Rectal smooth muscle tissue (tissue), 1 donor: ENCODE measurements around the gene DDX20.
"Not testable (repeated sequence)": the region's sequence is repeated elsewhere in the genome, so short reads cannot be mapped to it uniquely, and the experiment has no call there.

Experiments
- H3K27ac ChIP-seq: one replicate; pipeline ENCODE4 v1.7.0; 2013; ENCODE audit warnings: low read depth, low read length, inconsistent platforms
- H3K27me3 ChIP-seq: one replicate; pipeline ENCODE4 v1.7.0; 2013; ENCODE audit warnings: low read length; ENCODE audit not compliant: control insufficient read depth, insufficient read depth
- H3K36me3 ChIP-seq: one replicate; pipeline ENCODE4 v1.7.0; 2013; ENCODE audit warnings: low read length; ENCODE audit not compliant: control insufficient read depth, insufficient read depth
- H3K4me1 ChIP-seq: one replicate; pipeline ENCODE4 v1.7.0; 2013; ENCODE audit warnings: low read length; ENCODE audit not compliant: control insufficient read depth, insufficient read depth
- H3K4me3 ChIP-seq: one replicate; pipeline ENCODE4 v1.7.0; 2013; ENCODE audit warnings: low read length
- H3K9ac ChIP-seq: one replicate; pipeline ENCODE4 v1.7.0; 2013; ENCODE audit warnings: low read length

The DDX20 gene

DNA sequence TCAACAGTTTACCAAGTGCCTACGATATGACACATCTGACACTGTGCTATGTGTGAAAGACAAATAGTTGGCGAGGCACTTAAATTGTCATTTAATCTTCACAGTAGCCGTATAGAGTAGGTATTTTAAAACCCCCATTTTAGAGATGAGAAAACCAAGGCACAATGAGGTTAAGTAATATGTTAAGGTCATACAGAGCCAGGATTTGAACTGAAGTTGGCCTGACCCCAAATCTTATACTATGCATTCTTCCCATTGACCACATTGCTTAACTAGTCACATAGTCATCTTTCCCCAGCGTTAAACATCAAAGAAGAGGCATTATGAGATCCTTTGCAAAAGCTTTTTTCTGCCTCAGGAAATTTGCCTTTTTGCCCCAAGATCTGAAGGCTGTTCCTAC is 20.4 kb upstream of the DDX20 start:
- H3K27ac ChIP-seq: no peak overlapping the region
- peaks cover 17% of the 10 kb centered on the region for H3K4me1 ChIP-seq
- no peak overlapping the region for H3K9ac ChIP-seq
- no peak overlapping the region for H3K4me3 ChIP-seq
- H3K27me3 ChIP-seq: no peaks in the 10 kb centered on the region
- no peaks in the 10 kb centered on the region for H3K36me3 ChIP-seq

DNA sequence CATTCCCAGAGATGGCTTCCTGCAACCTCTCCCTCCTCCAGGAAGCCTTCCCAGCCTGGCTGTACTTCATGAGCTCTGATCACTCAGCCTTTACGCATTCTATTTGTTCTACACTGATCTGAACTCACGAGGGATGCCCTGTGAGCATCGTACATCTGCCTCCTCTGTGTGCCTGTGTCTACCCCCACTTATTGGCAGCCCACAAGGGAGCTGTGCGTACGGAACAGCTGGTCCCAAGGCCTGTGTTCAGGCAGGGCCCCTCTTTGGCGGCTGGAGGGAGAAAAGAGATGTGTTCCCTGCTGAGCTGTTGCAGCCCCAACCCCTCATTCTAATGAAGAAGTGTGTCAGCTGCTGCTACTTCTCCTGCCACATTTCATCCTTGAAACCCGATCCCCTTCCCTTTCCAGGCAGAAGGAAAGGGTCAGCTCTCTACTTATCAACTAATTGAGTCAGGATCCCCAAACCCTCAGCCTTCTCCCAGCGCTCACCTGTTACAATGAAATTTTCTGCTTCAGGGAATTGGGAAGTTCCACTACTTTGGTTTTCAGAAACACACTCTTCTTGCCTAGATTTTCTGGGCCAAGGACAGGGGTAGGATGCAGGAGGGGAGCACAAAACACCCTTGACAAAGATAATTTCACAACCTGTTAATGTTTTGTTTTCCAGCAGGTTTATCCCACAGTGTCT is 19.7 kb upstream of the DDX20 start:
- no peak overlapping the region for H3K9ac ChIP-seq
- H3K27ac ChIP-seq: no peak overlapping the region
- H3K4me3 ChIP-seq: no peak overlapping the region
- peaks cover 17% of the 10 kb centered on the region for H3K4me1 ChIP-seq
- no peaks in the 10 kb centered on the region for H3K36me3 ChIP-seq
- no peaks in the 10 kb centered on the region for H3K27me3 ChIP-seq

DNA sequence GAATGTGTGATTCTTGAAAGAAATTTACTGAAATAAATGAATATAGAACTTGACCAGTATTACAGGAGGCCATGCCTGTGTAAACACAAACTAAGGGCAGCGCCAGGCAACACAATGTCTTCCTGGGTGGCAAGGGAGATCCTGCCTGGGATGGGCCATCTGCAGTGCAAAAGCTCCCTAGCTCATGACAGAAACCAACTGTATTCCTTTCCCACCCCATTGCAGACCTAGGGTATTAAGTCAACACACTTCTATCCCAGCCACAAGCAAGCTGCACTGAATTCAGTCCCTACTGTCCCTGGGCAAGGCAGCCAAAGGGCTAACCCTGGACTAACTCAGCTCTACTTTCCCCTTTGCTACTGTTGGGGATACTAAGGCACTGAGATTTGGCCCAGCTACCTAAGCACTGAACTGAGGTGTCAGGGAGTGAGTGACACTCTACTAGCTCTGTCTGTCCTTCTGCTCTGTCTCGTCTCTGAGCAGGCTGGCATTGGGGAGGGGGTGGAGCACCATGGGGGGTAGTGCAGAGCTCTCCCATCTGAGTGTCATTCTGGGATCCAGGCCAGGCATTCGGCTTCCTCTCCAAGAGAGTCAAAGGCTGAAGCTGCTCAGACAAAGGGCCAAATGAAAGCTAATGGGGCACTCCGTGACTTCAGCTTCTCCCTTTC is 19.0 kb upstream of the DDX20 start:
- Histone ChIP-seq H3K9ac (no peak overlapping the region), H3K4me3 (no peak overlapping the region), H3K4me1 (peaks cover 17% of the 10 kb centered on the region), H3K27me3 (no peaks in the 10 kb centered on the region), H3K27ac (no peak overlapping the region), H3K36me3 (no peaks in the 10 kb centered on the region)

DNA sequence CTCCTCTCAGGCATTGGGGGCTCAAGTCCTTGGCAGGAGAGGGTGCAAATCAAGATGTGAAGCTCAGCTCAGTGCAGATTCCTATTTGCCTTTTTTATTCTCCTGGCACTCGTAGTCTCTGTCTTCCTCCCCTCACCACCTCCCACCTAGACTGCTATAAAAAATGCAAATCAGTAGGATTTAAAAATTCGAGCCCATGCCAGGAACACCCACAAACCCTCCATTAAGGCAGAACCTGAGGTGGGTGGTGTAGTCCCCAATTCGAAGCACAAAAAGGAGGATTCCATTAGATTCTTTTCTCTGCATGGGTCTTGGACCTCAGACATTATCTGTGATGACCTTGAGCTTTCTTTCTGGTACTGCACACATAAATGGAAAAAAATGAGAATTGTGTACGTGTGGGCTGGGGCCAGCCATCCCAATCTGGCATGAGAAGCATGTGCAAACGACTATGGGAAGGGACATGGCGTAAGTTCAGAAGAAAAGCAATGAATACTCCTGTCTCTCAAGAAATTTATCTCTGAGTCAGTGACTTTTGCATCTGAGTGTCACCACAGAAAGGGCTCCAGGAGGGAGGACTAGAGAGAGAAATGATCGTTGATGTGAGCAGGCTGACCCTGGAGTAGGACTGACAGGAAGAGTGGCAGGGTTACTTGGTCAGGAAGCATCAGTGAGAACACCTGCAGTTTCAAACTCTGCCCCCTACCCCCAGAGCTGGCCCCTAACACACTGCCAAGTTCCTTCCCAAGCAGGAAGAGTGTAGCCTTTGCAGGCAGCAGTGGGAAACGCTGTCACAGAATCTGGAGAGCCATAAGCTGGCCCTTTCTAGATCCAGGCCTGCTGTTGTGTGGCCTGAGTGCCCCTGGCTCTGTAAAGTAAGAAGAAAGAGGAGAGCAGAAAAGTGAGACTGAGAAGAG is 18.2 kb upstream of the DDX20 start:
- no peaks in the 10 kb centered on the region for H3K27me3 ChIP-seq
- peak overlapping the region; percentile 82 for H3K4me3 ChIP-seq
- no peaks in the 10 kb centered on the region for H3K36me3 ChIP-seq
- no peak overlapping the region for H3K9ac ChIP-seq
- peak overlapping the region; percentile 93 for H3K27ac ChIP-seq
- H3K4me1 ChIP-seq: peaks cover 17% of the 10 kb centered on the region

DNA sequence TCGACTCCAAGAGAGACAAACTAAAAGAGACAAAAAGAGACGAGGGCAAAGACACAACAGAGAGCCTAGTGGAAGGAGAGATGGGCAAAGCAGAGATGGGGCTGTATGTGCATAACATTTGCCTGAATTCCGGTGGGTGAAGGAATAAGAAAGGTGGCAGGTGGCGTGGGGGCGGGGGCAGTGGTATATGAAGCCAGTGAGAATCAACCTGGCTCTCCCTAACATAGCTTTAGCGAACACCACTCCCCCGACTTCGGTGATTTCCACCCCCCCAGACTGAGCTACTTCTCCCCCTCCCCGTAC is 17.6 kb upstream of the DDX20 start:
- no peaks in the 10 kb centered on the region for H3K27me3 ChIP-seq
- peak overlapping the region; percentile 93 for H3K27ac ChIP-seq
- no peak overlapping the region for H3K9ac ChIP-seq
- H3K4me1 ChIP-seq: peaks cover 17% of the 10 kb centered on the region
- H3K4me3 ChIP-seq: peak overlapping the region; percentile 82
- no peaks in the 10 kb centered on the region for H3K36me3 ChIP-seq

DNA sequence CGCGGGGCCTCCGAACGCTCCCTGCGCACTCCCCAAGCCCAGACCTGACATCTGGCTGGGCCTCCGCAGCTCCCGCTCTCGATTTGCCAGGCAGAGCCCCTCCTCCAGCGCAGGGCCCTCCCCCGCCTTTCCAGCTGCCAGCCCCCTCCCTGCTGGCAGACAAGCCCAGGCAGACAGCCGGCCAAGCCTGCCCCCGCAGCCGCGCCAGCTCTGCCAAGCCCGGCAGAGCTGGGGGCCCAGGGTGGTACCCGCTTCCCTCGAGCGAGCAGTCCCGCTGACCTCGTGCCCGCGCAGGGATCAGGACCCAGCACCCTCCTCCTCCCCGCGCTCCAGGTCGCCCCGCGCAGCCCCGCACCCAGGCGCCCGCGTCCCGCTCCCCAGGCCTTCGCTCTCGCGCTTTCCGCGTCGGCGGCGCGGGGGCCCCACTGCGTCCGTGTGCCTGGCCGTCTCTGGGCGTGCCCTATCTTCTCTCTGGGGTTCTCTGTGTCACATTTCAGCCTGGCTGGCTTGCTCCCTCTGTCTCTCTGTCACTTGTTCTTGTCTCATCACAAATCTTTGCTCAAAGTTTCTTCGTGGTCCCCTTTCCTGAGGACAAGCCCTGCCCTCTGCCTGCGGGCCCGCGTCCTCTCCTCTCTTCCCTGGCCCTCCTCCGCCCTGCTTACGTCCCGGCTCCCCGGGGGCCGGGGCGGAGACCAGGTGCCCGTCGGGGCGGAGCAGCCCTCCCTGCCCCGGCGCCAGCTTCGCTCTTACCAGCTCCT is 17.1 kb upstream of the DDX20 start:
- peak overlapping the region; percentile 79 for H3K9ac ChIP-seq
- H3K27me3 ChIP-seq: no peaks in the 10 kb centered on the region
- peak overlapping the region; percentile 93 for H3K27ac ChIP-seq
- peak overlapping the region; percentile 82 for H3K4me3 ChIP-seq
- H3K36me3 ChIP-seq: no peaks in the 10 kb centered on the region
- peaks cover 17% of the 10 kb centered on the region for H3K4me1 ChIP-seq

DNA sequence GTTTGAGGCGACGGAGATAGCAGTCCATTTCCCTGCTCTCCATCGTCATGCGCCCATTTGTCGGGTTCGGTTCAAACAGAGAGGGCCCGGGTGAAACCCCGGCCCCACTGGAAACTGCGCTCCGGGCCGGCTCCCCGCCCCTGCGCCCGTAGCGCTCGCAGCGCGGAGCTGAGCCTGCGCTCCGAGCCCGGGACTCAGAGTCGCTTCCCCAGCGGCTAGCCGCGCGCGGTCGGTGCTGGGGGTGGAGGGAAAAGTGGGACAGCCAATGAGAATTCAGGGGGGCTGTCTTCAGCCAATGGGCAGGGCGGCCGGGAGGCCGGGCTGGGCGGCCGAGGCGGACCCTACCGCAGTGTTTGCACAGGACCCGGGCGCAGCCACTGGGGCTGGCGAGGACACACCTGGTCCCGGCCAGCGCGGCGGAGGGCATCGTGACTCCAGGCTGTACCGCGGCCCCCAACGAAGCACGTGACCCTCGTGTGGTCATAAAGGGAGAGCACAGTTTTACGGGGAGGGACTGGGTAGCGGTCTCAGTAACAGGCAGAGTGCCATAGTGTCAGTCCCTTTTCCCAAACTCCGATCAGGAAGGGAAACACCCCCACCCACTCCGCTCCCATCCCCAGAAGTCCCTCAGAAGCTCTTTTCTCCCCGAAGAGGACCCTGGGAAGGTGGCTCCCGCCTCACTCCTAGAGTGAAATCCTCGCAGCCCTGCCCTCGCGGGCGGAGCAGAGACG is 16.3 kb upstream of the DDX20 start, which contains the start of gene INKA2:
INKA2 (minus strand) TSS at position 202 of the 731 bp plus-strand sequence; CDS start at position 49, 153 bp downstream.
- H3K4me1 ChIP-seq: peaks cover 17% of the 10 kb centered on the region

DNA sequence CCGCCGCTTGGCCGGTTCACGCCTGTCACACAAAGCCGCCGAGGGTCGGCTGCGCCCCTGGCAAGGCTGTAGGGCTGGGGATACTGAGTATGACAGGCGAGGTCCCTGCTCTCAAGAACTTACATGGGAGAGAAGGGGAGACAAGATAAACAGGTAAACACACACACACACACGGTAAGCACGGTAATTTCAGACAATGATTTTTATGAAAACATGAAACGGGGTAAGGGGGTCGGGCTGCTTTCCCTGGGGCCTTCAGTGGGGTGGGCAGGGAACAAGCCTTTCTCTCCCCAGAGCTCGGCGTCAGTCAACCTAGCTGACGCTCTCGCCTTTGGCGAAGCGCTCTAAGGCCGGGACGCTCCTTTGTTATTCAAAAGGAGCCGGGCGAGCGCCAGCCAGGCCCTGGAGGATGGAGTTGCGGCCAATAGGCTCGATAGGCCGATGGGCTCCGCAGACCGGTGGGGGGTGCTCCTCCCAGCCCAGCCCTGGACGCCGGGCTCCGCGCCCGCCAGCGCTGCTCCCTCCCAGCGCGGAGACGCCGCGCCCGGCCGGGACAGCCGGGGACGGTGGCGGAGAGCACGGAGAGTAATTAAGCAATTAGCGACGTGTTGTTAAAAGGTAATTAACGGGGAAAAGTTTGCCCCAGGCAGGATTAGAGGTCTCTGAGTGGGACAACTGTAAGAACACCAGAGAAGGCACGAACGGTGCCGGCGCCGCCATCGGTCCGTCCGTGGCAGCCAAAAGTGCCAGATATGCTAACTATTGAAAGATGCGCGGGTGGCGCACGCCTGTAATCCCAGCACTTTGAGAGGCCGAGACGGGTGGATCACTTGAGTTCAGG is 15.6 kb upstream of the DDX20 start:
- H3K4me1 ChIP-seq: peaks cover 17% of the 10 kb centered on the region
- H3K27me3 ChIP-seq: no peaks in the 10 kb centered on the region
- peak overlapping the region; percentile 82 for H3K4me3 ChIP-seq
- H3K9ac ChIP-seq: no peak overlapping the region
- H3K27ac ChIP-seq: peak overlapping the region; percentile 93
- H3K36me3 ChIP-seq: no peaks in the 10 kb centered on the region

More for the DNA sequence above, 16.3 kb upstream of the DDX20 start, which contains the start of gene INKA2:
- Histone ChIP-seq H3K4me3 (peak within 1 kb of the TSS; percentile 82), H3K9ac (peak within 1 kb of the TSS; percentile 79), H3K36me3 (no peaks in the 10 kb centered on the region), H3K27ac (peak within 1 kb of the TSS; percentile 93), H3K27me3 (no peaks in the 10 kb centered on the region)

DNA sequence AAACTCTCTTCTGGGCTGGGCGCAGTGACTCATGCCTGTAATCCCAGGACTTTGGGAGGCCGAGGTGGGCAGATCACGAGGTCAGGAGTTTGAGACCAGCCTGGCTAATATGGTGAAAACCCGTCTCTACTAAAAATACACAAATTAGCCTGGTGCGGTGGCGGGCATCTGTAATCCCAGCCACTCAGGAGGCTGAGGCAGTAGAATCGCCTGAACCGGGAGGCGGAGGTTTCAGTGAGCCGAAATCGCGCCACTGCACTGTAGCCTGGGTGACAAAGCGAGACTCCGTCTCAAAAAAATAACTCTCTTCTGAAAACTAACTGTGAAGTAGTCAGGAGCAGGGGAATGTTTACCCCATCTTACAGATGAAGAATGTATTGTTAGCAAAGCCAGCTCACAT is 13.4 kb upstream of the DDX20 start:
- not testable (repeated sequence) for H3K9ac ChIP-seq, H3K27ac ChIP-seq, H3K36me3 ChIP-seq, H3K4me3 ChIP-seq, H3K27me3 ChIP-seq
- peaks cover 21% of the 10 kb centered on the region for H3K4me1 ChIP-seq

DNA sequence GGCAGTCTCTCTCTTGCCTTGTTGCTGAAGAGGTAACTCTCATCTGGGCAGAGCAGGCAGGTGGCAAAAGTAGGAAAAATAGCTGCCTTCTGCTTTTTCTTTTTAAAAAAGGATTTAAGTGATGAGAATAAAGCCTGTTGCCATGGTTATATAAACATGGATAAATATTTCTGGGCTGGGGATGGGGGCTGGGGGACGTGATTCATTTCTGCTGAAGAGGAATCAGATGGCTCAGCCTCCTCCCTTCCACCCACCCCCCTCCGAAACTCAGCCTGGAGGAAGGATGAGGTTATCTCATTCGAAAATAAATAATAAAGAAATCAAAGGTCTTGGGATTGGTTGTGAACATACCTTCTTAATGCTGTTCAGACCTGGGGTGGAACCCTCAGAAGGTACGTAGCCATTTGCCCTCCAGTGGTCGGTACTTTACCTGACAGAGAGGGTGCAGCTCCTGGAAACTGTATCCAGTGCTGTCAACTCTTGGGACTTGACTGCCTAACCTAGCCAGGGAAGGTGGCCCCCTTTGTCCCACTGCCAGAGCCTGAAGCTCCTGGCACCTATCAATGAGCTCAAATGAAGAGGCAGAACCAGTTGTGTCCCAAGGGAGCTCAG is 12.7 kb upstream of the DDX20 start:
- no peak overlapping the region for H3K27ac ChIP-seq
- no peaks in the 10 kb centered on the region for H3K27me3 ChIP-seq
- no peak overlapping the region for H3K9ac ChIP-seq
- peaks cover 14% of the 10 kb centered on the region for H3K4me1 ChIP-seq
- no peak overlapping the region for H3K4me3 ChIP-seq
- no peaks in the 10 kb centered on the region for H3K36me3 ChIP-seq
